ENCODE measurements around the gene ROCK2.
A peak's percentile ranks its signal among the peaks of the same experiment; 100 is the strongest.

The ROCK2 gene

GRCh38 chr2:11367170-11367730, 22.8 kb upstream of the ROCK2 start:
- DNase-seq (ENCODE audit: low read depth in 3 of 3) = no peak

DNA sequence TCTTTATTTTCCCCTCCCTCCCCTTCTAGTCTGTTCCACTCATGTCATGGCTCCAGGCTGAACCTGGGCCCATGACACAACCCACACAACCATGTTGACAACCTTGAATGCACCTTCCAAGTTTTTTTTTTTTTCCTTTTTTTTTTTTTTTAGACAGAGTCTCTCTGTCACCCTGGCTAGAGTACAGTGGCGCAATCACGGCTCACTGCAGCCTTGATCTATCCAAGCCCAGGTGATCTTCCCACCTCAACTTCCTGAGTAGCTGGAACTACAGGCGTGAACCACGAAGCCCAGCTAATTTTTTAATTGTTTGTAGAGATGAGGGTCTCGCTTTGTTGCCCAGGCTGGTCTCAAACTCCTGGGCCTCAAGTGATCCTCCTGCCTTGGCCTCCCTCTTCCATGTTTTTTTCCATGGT, 21.9 kb upstream of the ROCK2 start:
- no peak for DNase-seq (ENCODE audit: low read depth in 3 of 3)

DNA sequence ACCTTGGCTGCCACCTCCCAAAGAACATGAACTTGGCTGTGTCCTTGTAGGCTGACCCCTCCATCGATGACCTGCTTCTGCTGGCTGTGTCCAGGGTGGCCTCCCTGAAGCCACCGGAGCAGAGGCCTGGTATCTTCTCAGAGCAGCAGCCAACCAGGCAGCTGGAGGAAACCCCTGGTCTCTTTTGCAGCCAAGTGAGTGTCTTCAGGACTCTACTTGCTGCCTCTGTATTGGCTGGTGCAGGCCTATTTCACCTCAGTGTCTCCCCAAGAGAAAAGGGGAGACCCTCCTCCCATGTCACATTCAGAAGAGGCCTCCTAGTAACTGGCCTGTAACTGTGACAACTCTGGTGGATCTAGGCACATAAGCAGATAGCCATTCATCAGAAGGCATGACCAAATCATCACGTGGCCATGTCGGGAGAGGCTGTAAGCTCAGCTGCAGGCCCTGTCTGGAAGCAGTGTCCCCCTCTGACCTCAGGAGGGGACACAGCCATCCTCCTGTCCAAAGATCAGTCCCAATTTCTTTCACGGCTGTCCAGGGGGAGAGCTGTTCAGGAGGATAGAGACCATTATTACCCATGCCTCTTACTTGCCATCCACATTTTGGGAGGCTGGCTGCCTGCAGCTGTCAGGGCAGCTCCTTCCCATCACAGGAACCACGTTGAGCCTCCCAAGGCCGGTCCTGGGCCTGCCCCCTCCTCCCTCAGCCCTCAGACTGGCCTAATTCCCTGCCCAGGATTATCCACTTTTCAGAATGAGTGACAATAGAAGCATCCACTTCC, 20.9 kb upstream of the ROCK2 start:
- no peak for DNase-seq (ENCODE audit: low read depth in 3 of 3)

GRCh38 chr2:11364565-11364887, 20.1 kb upstream of the ROCK2 start:
- no peak for DNase-seq (ENCODE audit: low read depth in 3 of 3)

GRCh38 chr2:11363868-11364564, 19.6 kb upstream of the ROCK2 start:
- DNase-seq (ENCODE audit: low read depth in 3 of 3) = no peak

- no peak for DNase-seq (ENCODE audit: low read depth in 3 of 3)
Measured at GRCh38 chr2:11359865-11360264, 15.4 kb upstream of the ROCK2 start.

DNA sequence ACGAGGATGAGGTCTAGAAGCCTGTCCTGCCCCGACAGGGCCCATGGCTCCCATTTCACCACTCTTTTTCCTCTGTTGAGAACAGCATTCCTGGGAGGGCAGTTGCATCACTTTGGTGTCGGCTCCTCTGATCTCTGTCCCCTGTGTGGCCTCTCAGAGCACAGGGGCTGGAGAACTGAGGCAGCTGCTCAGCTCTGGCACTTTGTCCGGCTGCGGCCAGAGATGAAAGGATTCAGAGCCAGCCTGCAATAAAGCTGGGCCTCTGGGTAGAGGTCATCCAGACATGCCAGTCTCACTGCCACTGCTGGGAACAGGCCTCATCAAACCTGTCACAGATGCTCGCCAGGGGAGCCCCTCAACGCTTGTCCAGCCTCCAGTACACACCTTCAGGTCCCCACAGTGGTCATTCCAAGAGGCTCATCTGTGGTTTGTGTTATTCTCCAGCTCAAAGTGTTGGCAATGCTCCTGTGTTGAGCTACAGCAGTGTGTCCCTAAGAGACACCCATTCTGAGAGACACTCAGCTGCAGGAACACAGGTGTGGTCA, 13.1 kb upstream of the ROCK2 start:
- no peak for DNase-seq (ENCODE audit: low read depth in 3 of 3)

- no peak for DNase-seq (ENCODE audit: low read depth in 3 of 3)
Measured at GRCh38 chr2:11356764-11357163, 12.3 kb upstream of the ROCK2 start.

GRCh38 chr2:11355194-11356053, 11.0 kb upstream of the ROCK2 start:
- DNase-seq (ENCODE audit: low read depth in 3 of 3) = no peak

- DNase-seq (ENCODE audit: low read depth in 3 of 3) = no peak
Measured at GRCh38 chr2:11354363-11355154, 10.1 kb upstream of the ROCK2 start.

GRCh38 chr2:11352781-11353537, 8.5 kb upstream of the ROCK2 start:
- DNase-seq (ENCODE audit: low read depth in 3 of 3) = no peak

DNA sequence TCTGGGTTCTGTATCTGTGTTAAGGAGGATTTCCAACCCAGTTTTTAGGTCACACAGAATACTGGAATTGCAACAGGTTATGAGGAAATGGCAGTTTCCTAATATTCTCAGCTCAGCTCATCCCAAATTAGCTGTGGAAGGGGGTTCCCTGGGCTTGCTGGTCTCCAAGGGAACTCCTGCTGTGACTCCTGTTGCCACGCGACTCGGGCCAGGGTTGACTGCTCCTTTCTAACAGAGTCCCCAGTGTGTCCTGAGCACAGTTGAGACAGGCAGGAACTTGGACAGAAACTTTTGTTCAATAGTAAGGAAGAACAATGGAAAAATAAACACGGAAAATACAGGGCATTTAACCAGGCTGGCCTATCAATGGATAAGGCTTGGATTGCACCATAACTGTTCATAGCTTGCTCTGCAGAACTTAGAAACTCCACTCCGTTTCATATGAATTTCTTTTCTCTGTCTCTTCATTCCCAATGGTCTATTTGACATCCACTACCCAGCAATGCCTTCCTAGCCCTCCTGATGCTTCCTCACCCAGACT, 3.8 kb upstream of the ROCK2 start:
- no peak for DNase-seq (ENCODE audit: low read depth in 3 of 3)

DNA sequence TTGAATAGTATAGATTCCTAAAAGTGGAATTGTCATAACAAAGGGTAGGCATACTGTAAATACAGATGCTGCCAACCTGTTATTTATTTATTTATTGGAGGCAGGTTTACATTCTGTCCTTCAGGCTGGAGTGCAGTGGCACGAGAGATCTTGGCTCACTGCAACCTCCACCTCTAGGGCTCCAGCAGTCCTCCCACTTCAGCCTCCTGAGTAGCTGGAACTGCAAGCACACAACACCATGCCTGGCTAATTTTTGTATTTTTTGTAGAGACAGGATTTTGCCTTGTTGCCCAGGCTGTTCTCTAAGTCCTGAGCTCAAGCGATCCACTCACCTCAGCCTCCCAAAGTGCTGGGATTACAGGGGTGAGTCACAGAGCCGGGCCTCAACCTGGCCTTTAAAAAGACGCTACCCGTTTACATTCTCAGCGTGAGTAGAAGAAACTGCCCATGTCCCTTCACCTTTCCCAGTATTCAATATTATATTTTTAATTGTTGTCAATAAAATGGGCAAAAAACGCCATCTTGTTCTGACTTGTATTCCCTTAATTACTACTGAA, 3.0 kb upstream of the ROCK2 start:
- DNase-seq (ENCODE audit: low read depth in 3 of 3) = no peak

DNA sequence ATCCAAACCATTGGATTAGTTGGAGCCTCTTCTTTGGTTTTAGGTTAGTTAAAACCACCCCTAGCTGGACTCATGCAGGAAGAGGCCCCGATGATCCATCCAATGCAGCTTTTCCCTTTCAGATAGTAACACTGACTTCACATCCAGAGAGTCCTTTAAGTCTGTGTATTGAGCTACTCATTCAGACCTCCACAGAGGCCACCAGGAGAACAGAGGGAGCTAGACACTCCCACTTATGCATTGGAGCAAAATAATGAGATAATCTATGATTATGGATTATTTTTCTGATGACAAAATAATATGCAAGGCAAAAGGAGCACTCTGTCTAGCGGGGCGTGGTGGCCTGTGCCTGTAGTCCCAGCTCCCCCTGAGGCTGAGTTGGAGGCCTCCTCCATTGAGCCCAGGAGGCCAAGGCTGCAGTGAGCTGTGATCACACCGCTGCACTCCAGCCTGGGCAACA, 1.6 kb upstream of the ROCK2 start:
- no peak for DNase-seq (ENCODE audit: low read depth in 3 of 3)

GRCh38 chr2:11344956-11345677, 681 bp upstream of the ROCK2 start:
- DNase-seq (ENCODE audit: low read depth in 3 of 3) = peak; percentile 9 to 14 (median 13)

DNA sequence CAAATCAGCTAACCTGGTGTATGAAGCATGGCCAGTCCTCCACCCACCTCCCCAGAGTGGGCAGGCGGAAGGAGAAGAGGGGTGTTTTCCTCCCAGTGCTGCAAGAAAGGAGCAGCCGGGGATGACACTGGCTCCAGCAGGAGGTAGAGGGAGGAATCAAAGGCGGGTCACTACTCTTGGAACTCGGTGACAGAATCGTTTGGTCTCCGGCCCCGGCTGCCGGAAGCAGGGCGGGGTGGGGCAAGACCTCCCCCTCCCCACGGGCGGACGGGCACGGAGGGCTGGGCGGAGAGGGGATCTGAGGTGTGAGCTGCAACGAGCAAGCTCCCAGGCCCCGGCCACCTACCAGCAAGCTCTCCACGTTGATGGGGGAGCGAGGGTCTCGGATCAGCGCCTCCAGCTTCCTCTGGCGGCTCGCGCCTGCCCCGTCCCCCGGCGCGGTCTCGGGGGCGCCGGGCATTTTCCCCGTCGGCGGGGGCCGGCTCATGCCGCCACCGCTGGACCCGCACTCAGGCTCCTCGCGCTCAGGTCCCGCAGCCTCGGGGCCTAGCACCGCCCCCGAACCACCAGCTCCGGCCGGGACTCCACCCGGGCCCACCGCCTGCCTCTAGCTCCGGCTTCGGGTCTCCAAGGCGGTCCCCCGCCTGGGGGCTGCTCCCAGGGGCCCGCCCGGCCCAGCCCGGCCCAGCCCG, 640 bp downstream of the ROCK2 start:
- DNase-seq (ENCODE audit: low read depth in 3 of 3) = peak in 2 of 3 experiments; percentile 1 to 21

DNA sequence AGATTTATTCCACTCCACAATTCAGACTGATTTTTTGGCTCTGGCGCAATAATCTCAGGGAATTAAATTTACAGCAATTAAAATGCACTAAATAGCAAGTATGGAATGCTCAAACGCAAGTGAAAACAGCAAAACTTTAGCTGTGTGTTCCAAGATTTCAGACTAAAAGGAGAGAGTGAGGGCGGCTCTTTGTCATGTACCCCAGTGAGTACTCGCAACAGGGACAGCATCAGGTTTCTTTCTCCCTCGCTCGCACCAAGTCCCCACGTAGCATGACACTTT, 1.1 kb downstream of the ROCK2 start:
- DNase-seq (ENCODE audit: low read depth in 3 of 3) = no peak

DNA sequence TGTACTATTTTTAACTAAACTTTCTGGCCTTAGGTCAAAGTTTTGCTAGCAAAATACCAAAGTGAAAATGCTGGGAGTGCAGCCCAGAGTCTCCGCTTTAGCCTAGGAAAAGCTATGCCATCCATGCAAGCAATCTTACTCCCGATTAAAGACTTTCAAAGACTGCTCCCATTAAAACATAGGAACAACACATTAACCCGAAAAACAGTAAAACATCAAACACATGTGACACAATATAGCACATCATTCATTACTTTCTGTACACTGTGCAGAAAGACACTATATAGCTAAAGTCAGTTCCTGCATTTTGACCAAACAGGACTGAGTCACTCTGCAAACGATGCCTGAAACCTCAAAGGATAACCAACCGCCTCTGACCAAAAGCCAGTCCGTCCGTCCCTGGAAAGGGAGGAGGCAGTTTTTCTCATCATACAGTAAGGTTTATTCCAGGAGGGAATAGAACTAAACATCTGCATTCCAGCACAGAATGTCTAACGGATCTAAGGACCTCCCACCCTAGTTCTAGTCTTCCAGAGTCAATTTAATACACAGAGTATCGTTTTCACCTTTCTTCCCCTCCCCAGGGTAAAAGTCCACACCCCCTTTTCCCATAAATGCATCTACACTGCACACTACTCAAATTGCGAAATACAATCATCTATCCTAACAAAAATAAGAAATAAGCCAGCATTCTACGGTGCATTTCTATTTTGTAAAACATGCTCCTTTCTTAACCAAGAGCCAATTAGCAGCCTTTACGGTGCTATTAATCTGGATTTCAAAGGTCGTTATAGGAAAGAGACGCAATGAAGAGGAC, 1.7 kb downstream of the ROCK2 start:
- DNase-seq (ENCODE audit: low read depth in 3 of 3) = no peak

All from stimulated activated CD4-positive, alpha-beta T cell treated with anti-CD3 and anti-CD28 coated beads, TNF-alpha, amount 100 ng/mL, for 24 hours (primary cell).